Natural killer cell (primary cell): ENCODE data around the gene PITX3. TPM values are rescaled to one million over a fixed set of nuclear protein-coding genes. Genes with fewer than 3 reads are reported as not detected.

Experiments
- ATAC-seq, 3 donors: fragments of 150-1000 bp in 2 of 3; fragments of 200-7000 bp in 1 of 3; cut with Tn5 transposase; 1 replicate in 1 of 3; 2 replicates in 2 of 3; pipeline ENCODE4 v1.10.0; 2021; ENCODE audit warnings: mild to moderate bottlenecking in 2 of 3, moderate library complexity in 2 of 3
- DNase-seq, 2 donors: peaks; one replicate each; pipeline versions ENCODE4 v3.0.0 to v3.0.0-alpha.2; 2013 to 2021; ENCODE audit warnings: mixed read lengths in 1 of 2
- H3K27ac ChIP-seq: one replicate; pipeline ENCODE4 v1.5.1; 2013; ENCODE audit warnings: mild to moderate bottlenecking, low read length
- H3K27me3 ChIP-seq: one replicate; pipeline ENCODE4 v1.6.1; 2013; ENCODE audit warnings: low read length; ENCODE audit not compliant: control insufficient read depth, insufficient read depth
- H3K36me3 ChIP-seq: one replicate; pipeline ENCODE4 v1.6.1; 2013; ENCODE audit warnings: low read length; ENCODE audit not compliant: control insufficient read depth, insufficient read depth
- H3K4me1 ChIP-seq: one replicate; pipeline ENCODE4 v1.6.1; 2013; ENCODE audit warnings: low read length; ENCODE audit not compliant: control insufficient read depth, insufficient read depth
- H3K4me3 ChIP-seq: one replicate; pipeline ENCODE4 v1.5.1; 2013; ENCODE audit warnings: low read length
- H3K9me3 ChIP-seq: one replicate; pipeline ENCODE4 v1.6.1; 2013; ENCODE audit warnings: low read length; ENCODE audit not compliant: control insufficient read depth, insufficient read depth
- H3K27ac Mint-ChIP-seq, 2 donors: one replicate each; pipeline ENCODE4 v1.8.0; 2022; ENCODE audit warnings: mild to moderate bottlenecking in 2 of 2, mixed read lengths in 2 of 2, moderate library complexity in 1 of 2
- H3K27me3 Mint-ChIP-seq, 2 donors: one replicate each; pipeline ENCODE4 v1.8.0; 2022; ENCODE audit warnings: low read depth in 2 of 2, mixed read lengths in 2 of 2
- H3K36me3 Mint-ChIP-seq: one replicate; pipeline ENCODE4 v1.8.0; 2022; ENCODE audit warnings: mixed read lengths
- H3K4me1 Mint-ChIP-seq, 2 donors: one replicate each; pipeline ENCODE4 v1.8.0; 2022; ENCODE audit warnings: mixed read lengths in 2 of 2
- H3K4me3 Mint-ChIP-seq: one replicate; pipeline ENCODE4 v1.8.0; 2022; ENCODE audit warnings: mild to moderate bottlenecking, moderate library complexity, mixed read lengths
- H3K9me3 Mint-ChIP-seq, 2 donors: one replicate each; pipeline ENCODE4 v1.8.0; 2022; ENCODE audit warnings: mixed read lengths in 2 of 2
- WGBS: methylation state at CpG from one replicate; pipeline ENCODE4 v1.1.7; 2013; ENCODE audit warnings: missing lambda C conversion rate; ENCODE audit not compliant: insufficient coverage; 5-methylcytosine and 5-hydroxymethylcytosine counted together
- intact Hi-C: fragments of 100-400 bp; cut with micrococcal nuclease; formaldehyde crosslinking; loops from one replicate; pipeline ENCODE4 v1.14.2; 2022
- total RNA-seq, 4 donors: library from RNA; stranded (reverse); fragments of 120-200 nt in 1 of 4; gene quantifications; one replicate each; pipeline versions ENCODE4 v1.2.3 to v1.2.4, GENCODE V29; 2013 to 2022
- TF ChIP-seq, protein P1 (sequence below): fragments of 200-600 bp; IDR thresholded peaks from one replicate; pipeline ENCODE4 v1.8.0; 2022; ENCODE audit warnings: antibody characterized with exemption

The PITX3 gene
- total RNA-seq, 3 donors from 2014 or later (not counting 1 experiment from before 2014, with no cell fraction given) = not detected

GRCh38 chr10:102280397-102281101 lies 39.2 kb upstream of the PITX3 start:
- Histone ChIP-seq H3K9me3 (no peaks in the 10 kb centered on the region), H3K27ac (no peak overlapping the region), H3K27me3 (no peaks in the 10 kb centered on the region), H3K4me3 (no peak overlapping the region), H3K36me3 (peaks cover 2% of the 10 kb centered on the region), H3K4me1 (no peaks in the 10 kb centered on the region)
- Mint-ChIP-seq H3K4me1 (peaks cover 34 to 50% of the 10 kb centered on the region in 2 donors), H3K4me3 (no peak overlapping the region), H3K9me3 (no peaks in the 10 kb centered on the region), H3K27me3 (no peaks in the 10 kb centered on the region), H3K27ac (peak overlapping the region; percentile 32 to 71), H3K36me3 (no peaks in the 10 kb centered on the region)
- ATAC-seq = no peak
- TF ChIP-seq, protein P1, sequence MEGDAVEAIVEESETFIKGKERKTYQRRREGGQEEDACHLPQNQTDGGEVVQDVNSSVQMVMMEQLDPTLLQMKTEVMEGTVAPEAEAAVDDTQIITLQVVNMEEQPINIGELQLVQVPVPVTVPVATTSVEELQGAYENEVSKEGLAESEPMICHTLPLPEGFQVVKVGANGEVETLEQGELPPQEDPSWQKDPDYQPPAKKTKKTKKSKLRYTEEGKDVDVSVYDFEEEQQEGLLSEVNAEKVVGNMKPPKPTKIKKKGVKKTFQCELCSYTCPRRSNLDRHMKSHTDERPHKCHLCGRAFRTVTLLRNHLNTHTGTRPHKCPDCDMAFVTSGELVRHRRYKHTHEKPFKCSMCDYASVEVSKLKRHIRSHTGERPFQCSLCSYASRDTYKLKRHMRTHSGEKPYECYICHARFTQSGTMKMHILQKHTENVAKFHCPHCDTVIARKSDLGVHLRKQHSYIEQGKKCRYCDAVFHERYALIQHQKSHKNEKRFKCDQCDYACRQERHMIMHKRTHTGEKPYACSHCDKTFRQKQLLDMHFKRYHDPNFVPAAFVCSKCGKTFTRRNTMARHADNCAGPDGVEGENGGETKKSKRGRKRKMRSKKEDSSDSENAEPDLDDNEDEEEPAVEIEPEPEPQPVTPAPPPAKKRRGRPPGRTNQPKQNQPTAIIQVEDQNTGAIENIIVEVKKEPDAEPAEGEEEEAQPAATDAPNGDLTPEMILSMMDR = no peak
- intact Hi-C loops = no loop called here
- WGBS = 26% methylated on average over 3 of the region's 3 CpGs
- DNase-seq = no peak

DNA sequence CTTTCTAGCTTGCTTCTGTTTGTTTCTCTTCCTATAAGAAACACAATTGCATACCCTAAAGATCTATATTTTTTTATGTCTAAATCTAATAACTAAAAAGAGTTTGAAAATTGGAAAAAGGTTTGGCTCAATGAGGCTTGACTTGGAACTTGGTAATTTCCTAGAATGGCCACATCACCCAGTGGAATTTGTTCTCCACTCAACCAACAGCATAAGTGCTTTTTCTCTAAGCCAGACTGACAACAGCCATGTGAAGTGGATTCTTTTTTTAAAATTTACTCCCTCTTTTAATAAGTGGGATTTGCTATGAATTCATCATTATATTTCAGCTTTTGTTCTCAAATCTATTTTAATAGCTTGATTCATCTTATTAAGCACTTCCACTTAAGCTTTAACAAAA lies 37.8 kb upstream of the PITX3 start:
- no peaks in the 10 kb centered on the region for H3K4me1 ChIP-seq
- ATAC-seq (no peak), DNase-seq (no peak)
- intact Hi-C loops = no loop called here
- H3K9me3 ChIP-seq = no peaks in the 10 kb centered on the region
- H3K9me3 Mint-ChIP-seq = no peaks in the 10 kb centered on the region
- peaks cover 34 to 35% of the 10 kb centered on the region in 2 donors for H3K4me1 Mint-ChIP-seq
- H3K4me3 Mint-ChIP-seq = no peak overlapping the region
- TF ChIP-seq, protein P1 = no peak
- peaks cover 2% of the 10 kb centered on the region for H3K36me3 ChIP-seq
- no peak overlapping the region for H3K27ac ChIP-seq
- no peaks in the 10 kb centered on the region for H3K36me3 Mint-ChIP-seq
- H3K4me3 ChIP-seq = no peak overlapping the region
- no peaks in the 10 kb centered on the region for H3K27me3 Mint-ChIP-seq
- no peak overlapping the region for H3K27ac Mint-ChIP-seq
- no peaks in the 10 kb centered on the region for H3K27me3 ChIP-seq

- no peak overlapping the region for H3K4me3 ChIP-seq
- no peaks in the 10 kb centered on the region for H3K27me3 ChIP-seq
- Mint-ChIP-seq H3K27ac (no peak overlapping the region), H3K27me3 (no peaks in the 10 kb centered on the region), H3K9me3 (no peaks in the 10 kb centered on the region), H3K36me3 (no peaks in the 10 kb centered on the region), H3K4me1 (peaks cover 18 to 26% of the 10 kb centered on the region in 2 donors), H3K4me3 (no peak overlapping the region)
- H3K27ac ChIP-seq = no peak overlapping the region
- H3K4me1 ChIP-seq = peaks cover 6% of the 10 kb centered on the region
- no peaks in the 10 kb centered on the region for H3K36me3 ChIP-seq
- TF ChIP-seq, protein P1 = no peak
- ATAC-seq = no peak
- no peak for DNase-seq
- 91% methylated on average over 2 of the region's 2 CpGs for WGBS
- H3K9me3 ChIP-seq = no peaks in the 10 kb centered on the region
- intact Hi-C loops = no loop called here
These were observed 34.0 kb upstream of the PITX3 start for GRCh38 chr10:102275343-102275742.

DNA sequence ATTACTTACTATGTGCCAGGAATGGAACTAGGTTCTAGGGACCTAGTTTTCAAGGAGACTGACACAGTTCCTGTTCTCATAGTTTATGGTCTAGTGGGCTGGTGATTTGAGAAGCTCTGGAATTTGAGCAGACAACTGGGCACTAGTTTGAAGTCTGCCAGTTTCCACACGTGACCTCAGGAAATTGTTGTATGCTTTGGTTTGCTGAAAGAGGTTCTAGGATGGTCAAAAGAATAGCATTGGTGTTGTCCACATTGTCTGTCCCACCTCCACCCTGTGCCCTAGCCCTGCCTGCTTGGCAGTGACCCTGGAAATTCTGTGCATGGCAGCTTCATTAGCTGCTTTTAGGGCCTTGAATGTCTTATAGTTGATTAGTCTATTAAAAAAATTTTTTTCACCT lies 32.8 kb upstream of the PITX3 start:
- Histone ChIP-seq H3K9me3 (no peaks in the 10 kb centered on the region), H3K36me3 (no peaks in the 10 kb centered on the region), H3K27me3 (no peaks in the 10 kb centered on the region), H3K4me1 (peaks cover 6% of the 10 kb centered on the region), H3K27ac (no peak overlapping the region), H3K4me3 (no peak overlapping the region)
- intact Hi-C loops = no loop called here
- 82% methylated on average over 1 of the region's 1 CpG for WGBS
- Mint-ChIP-seq H3K36me3 (no peaks in the 10 kb centered on the region), H3K4me3 (no peak overlapping the region), H3K27ac (no peak overlapping the region), H3K4me1 (peaks cover 11 to 23% of the 10 kb centered on the region in 2 donors), H3K27me3 (no peaks in the 10 kb centered on the region), H3K9me3 (no peaks in the 10 kb centered on the region)
- TF ChIP-seq, protein P1 = no peak
- DNase-seq = no peak
- no peak for ATAC-seq
